HG03442 (cell line): Measurements from ENCODE around the gene SFN.

Source experiments
- ATAC-seq: cut with Tn5 transposase; IDR thresholded peaks from one replicate; pipeline ENCODE4 v1.9.1; 2021; ENCODE audit warnings: mild to moderate bottlenecking, moderate library complexity; ENCODE audit not compliant: unreplicated experiment

SFN gene

GRCh38 chr1:26909951-26910342 lies 47.0 kb downstream of the SFN start:
- no peak for ATAC-seq

GRCh38 chr1:26910343-26911160 lies 47.6 kb downstream of the SFN start:
- ATAC-seq = no peak

GRCh38 chr1:26911399-26912146 lies 48.6 kb downstream of the SFN start:
- no peak for ATAC-seq

GRCh38 chr1:26912147-26912490 lies 49.2 kb downstream of the SFN start:
- ATAC-seq = no peak

GRCh38 chr1:26913389-26913753 lies 50.4 kb downstream of the SFN start:
- ATAC-seq = no peak
